NB4 (cell line): ENCODE measurements around the gene LYRM2.

ENCODE experiments used
- DNase-seq: peaks from one replicate; pipeline ENCODE4 v3.0.0; 2010; ENCODE audit warnings: low read depth
- H3K4me3 ChIP-seq: one replicate; pipeline ENCODE4 v1.5.1; 2011; ENCODE audit warnings: mild to moderate bottlenecking, low read depth, low read length, moderate library complexity
- MYC ChIP-seq: IDR thresholded peaks from 2 replicates; pipeline ENCODE4 v1.6.1; 2011; ENCODE audit warnings: low read depth, low read length
- POLR2A ChIP-seq: IDR thresholded peaks from 2 replicates; pipeline ENCODE4 v1.6.1; 2011; ENCODE audit warnings: mild to moderate bottlenecking; ENCODE audit not compliant: insufficient read length; ENCODE audit errors: extremely low read depth
- TF ChIP-seq, protein P1 (sequence below): IDR thresholded peaks from one replicate; pipeline ENCODE4 v1.5.1; 2012; ENCODE audit warnings: low read depth, low read length
- TF ChIP-seq, protein P2 (sequence below): IDR thresholded peaks from 2 replicates; pipeline ENCODE4 v1.6.1; 2011; ENCODE audit warnings: low read depth, low read length

LYRM2 gene

DNA sequence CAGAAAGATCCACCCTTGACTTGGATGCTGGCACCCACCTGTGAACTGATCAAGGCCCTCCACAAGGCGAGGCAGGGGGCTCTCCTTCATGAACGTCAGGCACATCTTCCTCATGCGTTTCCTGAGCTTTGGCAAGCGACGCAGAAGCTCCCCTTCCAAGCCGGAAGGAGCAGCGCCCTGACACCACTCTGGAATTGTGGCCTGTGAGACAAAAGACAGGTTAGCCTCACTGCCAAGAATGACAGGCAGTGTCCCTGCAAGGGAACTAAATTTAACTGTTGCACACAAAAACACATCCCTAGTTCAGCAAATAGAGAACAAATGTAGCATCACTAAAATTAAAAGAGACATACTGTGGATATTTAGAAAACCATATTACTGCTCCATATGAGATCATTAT, 42.0 kb upstream of the LYRM2 start:
- H3K4me3 ChIP-seq = no peak overlapping the region
- TF ChIP-seq, protein P1, sequence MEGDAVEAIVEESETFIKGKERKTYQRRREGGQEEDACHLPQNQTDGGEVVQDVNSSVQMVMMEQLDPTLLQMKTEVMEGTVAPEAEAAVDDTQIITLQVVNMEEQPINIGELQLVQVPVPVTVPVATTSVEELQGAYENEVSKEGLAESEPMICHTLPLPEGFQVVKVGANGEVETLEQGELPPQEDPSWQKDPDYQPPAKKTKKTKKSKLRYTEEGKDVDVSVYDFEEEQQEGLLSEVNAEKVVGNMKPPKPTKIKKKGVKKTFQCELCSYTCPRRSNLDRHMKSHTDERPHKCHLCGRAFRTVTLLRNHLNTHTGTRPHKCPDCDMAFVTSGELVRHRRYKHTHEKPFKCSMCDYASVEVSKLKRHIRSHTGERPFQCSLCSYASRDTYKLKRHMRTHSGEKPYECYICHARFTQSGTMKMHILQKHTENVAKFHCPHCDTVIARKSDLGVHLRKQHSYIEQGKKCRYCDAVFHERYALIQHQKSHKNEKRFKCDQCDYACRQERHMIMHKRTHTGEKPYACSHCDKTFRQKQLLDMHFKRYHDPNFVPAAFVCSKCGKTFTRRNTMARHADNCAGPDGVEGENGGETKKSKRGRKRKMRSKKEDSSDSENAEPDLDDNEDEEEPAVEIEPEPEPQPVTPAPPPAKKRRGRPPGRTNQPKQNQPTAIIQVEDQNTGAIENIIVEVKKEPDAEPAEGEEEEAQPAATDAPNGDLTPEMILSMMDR = no peak
- no peak for TF ChIP-seq MYC
- TF ChIP-seq POLR2A = no peak
- TF ChIP-seq, protein P2, sequence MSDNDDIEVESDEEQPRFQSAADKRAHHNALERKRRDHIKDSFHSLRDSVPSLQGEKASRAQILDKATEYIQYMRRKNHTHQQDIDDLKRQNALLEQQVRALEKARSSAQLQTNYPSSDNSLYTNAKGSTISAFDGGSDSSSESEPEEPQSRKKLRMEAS = no peak
- DNase-seq = no peak

DNA sequence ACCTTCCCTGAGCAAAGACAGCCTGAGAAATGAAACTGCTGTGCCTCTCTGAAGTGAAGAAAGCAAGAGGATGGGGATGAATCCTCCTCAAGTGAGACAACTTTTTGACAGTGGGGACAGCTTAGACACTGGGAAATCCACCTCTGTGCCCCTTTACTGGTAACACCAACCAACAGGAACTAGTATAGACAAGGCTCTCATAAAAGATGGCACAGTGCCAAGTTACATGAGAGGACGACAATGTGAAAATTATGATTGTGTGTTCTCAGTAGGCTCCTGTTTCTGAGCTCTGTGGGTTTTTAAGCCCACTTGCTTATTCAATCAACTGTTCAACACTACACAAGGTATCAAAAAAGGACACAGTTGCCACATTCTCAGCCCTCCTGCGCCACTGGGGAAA, 41.6 kb upstream of the LYRM2 start:
- DNase-seq = no peak
- TF ChIP-seq, protein P1 = no peak
- TF ChIP-seq, protein P2 = no peak
- TF ChIP-seq POLR2A (no peak), MYC (no peak)

DNA sequence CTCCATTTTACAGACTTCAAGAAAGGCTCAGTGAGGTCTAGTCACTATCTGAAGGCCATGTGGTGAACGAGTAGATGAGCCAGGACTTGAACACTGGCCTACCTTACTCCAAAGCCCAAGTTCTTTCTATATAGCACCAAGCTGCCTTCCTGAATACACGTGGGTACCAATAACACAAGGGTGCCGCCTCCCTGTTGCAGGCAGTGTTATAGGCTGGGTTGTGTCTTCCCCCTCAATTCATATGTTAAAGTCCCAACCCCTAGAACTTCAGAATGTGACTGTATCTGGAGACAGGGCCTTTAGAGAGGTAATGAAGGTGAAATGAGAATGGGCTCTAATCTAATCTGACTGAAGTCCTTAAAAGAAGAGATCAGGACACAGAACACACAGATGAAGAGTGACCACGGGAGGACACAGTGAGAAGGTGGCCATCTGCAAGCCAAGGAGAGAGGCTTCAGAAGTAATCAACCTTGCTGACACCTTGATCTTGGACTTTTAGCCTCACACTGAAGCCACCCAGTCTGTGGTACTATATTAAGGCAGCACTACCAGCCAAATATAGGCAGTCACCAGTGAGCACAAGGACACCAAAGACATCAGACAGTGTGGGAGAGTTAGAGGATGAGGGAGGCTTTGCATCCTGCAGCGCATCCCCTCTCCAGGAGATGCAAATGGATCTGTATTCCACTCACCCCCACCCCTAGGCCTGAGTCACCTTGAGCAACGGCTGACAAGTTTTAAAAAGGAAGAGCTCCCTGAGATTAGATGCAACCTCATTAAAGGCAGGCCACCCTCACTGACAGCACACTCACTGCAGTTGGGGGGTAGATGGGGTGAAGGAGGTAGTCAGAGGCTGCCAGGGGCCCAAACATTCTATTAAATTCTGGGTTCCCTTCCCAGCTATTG, 40.9 kb upstream of the LYRM2 start:
- TF ChIP-seq POLR2A (no peak), MYC (no peak)
- TF ChIP-seq, protein P1 = no peak

More for the DNA sequence above, 41.6 kb upstream of the LYRM2 start:
- H3K4me3 ChIP-seq = no peak overlapping the region

DNA sequence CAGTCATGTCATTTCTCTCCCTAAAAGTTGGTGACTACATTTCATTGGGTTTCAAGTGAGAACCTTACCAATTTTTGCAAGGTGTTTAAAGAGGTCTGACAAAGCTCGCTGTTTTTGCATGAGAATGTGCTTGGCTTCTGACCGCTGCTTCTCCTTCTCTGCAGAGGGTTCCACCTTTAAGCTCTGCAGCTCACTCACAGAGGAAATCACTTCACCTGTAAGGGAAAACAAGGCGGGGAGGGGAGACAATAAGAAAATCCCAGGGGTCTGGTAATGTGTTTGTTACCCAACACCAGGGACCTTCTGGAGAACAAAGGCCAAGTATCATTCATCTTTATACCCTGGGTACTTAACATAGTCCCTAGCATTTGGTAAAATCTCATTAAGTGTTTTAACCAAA, 40.0 kb upstream of the LYRM2 start:
- TF ChIP-seq POLR2A (no peak), MYC (no peak)
- TF ChIP-seq, protein P2 = no peak
- TF ChIP-seq, protein P1 = no peak

More for the DNA sequence above, 40.9 kb upstream of the LYRM2 start:
- no peak overlapping the region for H3K4me3 ChIP-seq
- no peak for DNase-seq

DNA sequence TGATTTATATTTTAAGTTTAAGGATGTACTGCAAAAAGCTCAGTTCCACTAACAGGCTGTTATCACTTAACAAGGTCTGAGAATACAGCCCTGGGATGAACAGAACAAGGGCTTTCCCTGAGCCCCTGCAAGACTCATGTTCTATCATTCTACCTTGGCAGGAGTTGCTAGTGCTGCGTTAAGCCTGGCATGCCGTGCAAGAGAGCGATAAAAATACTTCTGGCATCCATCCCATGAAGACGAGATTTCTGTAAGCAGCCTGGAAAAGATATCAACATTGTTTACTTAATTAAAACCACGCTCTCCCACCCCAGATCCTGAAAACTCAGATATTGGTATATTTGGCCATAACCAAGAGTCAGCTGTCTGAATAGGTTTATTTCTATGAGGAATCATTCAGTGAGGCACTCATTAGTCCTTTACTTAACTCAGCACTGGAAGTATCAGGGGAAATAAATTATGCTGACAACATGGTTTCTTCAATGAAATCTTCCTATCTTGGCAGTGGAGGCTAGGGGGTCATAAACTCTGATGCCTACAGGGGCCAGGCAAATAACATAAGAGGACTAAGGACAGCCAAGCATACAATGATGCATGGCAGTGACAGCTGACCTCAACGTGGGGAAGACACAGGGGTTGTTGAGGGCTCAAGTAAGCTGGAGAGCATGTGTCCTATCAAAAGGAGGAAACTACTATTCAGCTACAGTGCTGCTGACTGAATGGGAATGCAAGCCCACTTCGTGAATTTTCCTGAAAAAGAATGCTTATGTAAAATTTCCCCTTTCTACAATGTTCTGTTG, 37.6 kb upstream of the LYRM2 start:
- no peak for DNase-seq
- no peak for TF ChIP-seq MYC
- TF ChIP-seq, protein P2 = no peak
- no peak for TF ChIP-seq POLR2A
- TF ChIP-seq, protein P1 = no peak
- H3K4me3 ChIP-seq = no peak overlapping the region

More for the DNA sequence above, 40.0 kb upstream of the LYRM2 start:
- no peak overlapping the region for H3K4me3 ChIP-seq
- no peak for DNase-seq
